ENCODE data around the gene RPLP2.

The RPLP2 gene

GRCh38 chr11:802693-803466 lies 6.9 kb upstream of the RPLP2 start:
- TF ChIP-seq CTCF (IDR thresholded peaks at IDR 0.05; ENCODE audit: low read depth, low read length) = no peak
- H3K4me3 ChIP-seq (replicated peaks in 1 of 2; ENCODE audit: low read depth in 2 of 2, low read length in 2 of 2) = no peak overlapping the region
- no peak for DNase-seq (ENCODE audit: low read depth in 2 of 2)

GRCh38 chr11:803467-803742 lies 6.4 kb upstream of the RPLP2 start:
- no peak for TF ChIP-seq CTCF (IDR thresholded peaks at IDR 0.05; ENCODE audit: low read depth, low read length)
- no peak for DNase-seq (ENCODE audit: low read depth in 2 of 2)
- no peak overlapping the region for H3K4me3 ChIP-seq (replicated peaks in 1 of 2; ENCODE audit: low read depth in 2 of 2, low read length in 2 of 2)

- no peak for DNase-seq (ENCODE audit: low read depth in 2 of 2)
- TF ChIP-seq CTCF (IDR thresholded peaks at IDR 0.05; ENCODE audit: low read depth, low read length) = no peak
- peak overlapping the region; percentile 56 to 57 for H3K4me3 ChIP-seq (replicated peaks in 1 of 2; ENCODE audit: low read depth in 2 of 2, low read length in 2 of 2)
Observed at GRCh38 chr11:803770-804598, 5.8 kb upstream of the RPLP2 start.

- TF ChIP-seq CTCF (IDR thresholded peaks at IDR 0.05; ENCODE audit: low read depth, low read length) = no peak
- DNase-seq (ENCODE audit: low read depth in 2 of 2) = no peak
Observed at GRCh38 chr11:804599-804964, 5.2 kb upstream of the RPLP2 start.

GRCh38 chr11:808427-809286 lies 1.1 kb upstream of the RPLP2 start:
- no peak for DNase-seq (ENCODE audit: low read depth in 2 of 2)
- TF ChIP-seq CTCF (IDR thresholded peaks at IDR 0.05; ENCODE audit: low read depth, low read length) = no peak

More at GRCh38 chr11:804599-804964, 5.2 kb upstream of the RPLP2 start:
- H3K4me3 ChIP-seq (replicated peaks in 1 of 2; ENCODE audit: low read depth in 2 of 2, low read length in 2 of 2) = peak overlapping the region; percentile 56 to 57

GRCh38 chr11:810040-810567 lies 337 bp downstream of the RPLP2 start:
- DNase-seq (ENCODE audit: low read depth in 2 of 2) = no peak
- peak overlapping the region; percentile 95 to 96 for H3K4me3 ChIP-seq (replicated peaks in 1 of 2; ENCODE audit: low read depth in 2 of 2, low read length in 2 of 2)
- no peak for TF ChIP-seq CTCF (IDR thresholded peaks at IDR 0.05; ENCODE audit: low read depth, low read length)

More at GRCh38 chr11:808427-809286, 1.1 kb upstream of the RPLP2 start:
- H3K4me3 ChIP-seq (replicated peaks in 1 of 2; ENCODE audit: low read depth in 2 of 2, low read length in 2 of 2) = peak overlapping the region; percentile 95 to 96

Data from cardiac fibroblast (primary cell).